T-cell (primary cell): ENCODE results near the gene ACTL8. TPM values are rescaled to one million over a fixed set of nuclear protein-coding genes. Genes with fewer than 3 reads are reported as not detected.
A peak's percentile ranks its signal among the peaks of the same experiment; 100 is the strongest.
"Not testable (repeated sequence)": the region's sequence is repeated elsewhere in the genome, so short reads cannot be mapped to it uniquely, and the experiment has no call there.

Source experiments
- ATAC-seq, 4 experiments: fragments of 200-7000 bp in 3 of 4; fragments of 150-1000 bp in 1 of 4; cut with Tn5 transposase; replicated peaks in 1 of 4; 1 replicate in 3 of 4; 2 replicates in 1 of 4; pipeline ENCODE4 v1.10.0; 2021; ENCODE audit warnings: moderate library complexity in 3 of 4, mild to moderate bottlenecking in 2 of 4, moderate number of reproducible peaks in 1 of 4
- CTCF ChIA-PET, 2 donors: fragments of 300-600 bp; sonication (Branson Sonifier 250); formaldehyde crosslinking; loops; one replicate each; lab custom pipeline; 2022; ENCODE audit warnings: antibody characterized with exemption in 2 of 2; lab: Charles Lee
- POLR2A ChIA-PET, 2 donors: fragments of 300-600 bp; sonication (Branson Sonifier 250); formaldehyde crosslinking; loops; one replicate each; lab custom pipeline; 2022; ENCODE audit warnings: antibody characterized with exemption in 2 of 2; lab: Charles Lee
- DNase-seq, 35 experiments: peaks; one replicate each; pipeline versions ENCODE4 v3.0.0 to v3.0.0-alpha.2; 2013 to 2023
- H3K27ac ChIP-seq: one replicate; pipeline ENCODE4 v1.5.1; 2013; ENCODE audit warnings: low read length
- H3K27me3 ChIP-seq, 2 experiments: replicated peaks in 1 of 2; 1 replicate in 1 of 2; 2 replicates in 1 of 2; pipeline versions ENCODE4 v1.6.1 to v1.7.0; 2013; ENCODE audit warnings: low read length in 1 of 2, mixed read lengths in 1 of 2; ENCODE audit not compliant: control insufficient read depth in 2 of 2, insufficient read depth in 2 of 2; ENCODE audit errors: extremely low read depth in 1 of 2
- H3K36me3 ChIP-seq, 2 donors: 1 replicate in 1 of 2; 2 replicates in 1 of 2; pipeline versions ENCODE4 v1.6.1 to v1.7.0; 2013; ENCODE audit warnings: low read length in 1 of 2; ENCODE audit not compliant: control insufficient read depth in 2 of 2, insufficient read depth in 1 of 2; ENCODE audit errors: extremely low read depth in 1 of 2
- H3K4me1 ChIP-seq, 2 experiments: 1 replicate in 1 of 2; 2 replicates in 1 of 2; pipeline versions ENCODE4 v1.6.1 to v1.7.0; 2013; ENCODE audit warnings: low read length in 2 of 2, mixed read lengths in 1 of 2; ENCODE audit not compliant: insufficient read depth in 2 of 2, control insufficient read depth in 1 of 2; ENCODE audit errors: extremely low read depth in 1 of 2
- H3K4me3 ChIP-seq, 2 donors: 1 replicate in 1 of 2; 2 replicates in 1 of 2; pipeline versions ENCODE4 v1.5.1 to v1.7.0; 2013; ENCODE audit warnings: mild to moderate bottlenecking in 2 of 2, low read length in 1 of 2, moderate library complexity in 1 of 2; ENCODE audit not compliant: control insufficient read depth in 1 of 2; ENCODE audit errors: extremely low read depth in 1 of 2
- H3K9me3 ChIP-seq: 2 replicates; pipeline ENCODE4 v1.7.0; 2013
- H3K27ac Mint-ChIP-seq, 2 donors: one replicate each; pipeline ENCODE4 v1.8.0; 2020 to 2021; ENCODE audit warnings: mild to moderate bottlenecking in 2 of 2, mixed read lengths in 2 of 2
- H3K27me3 Mint-ChIP-seq, 2 donors: one replicate each; pipeline ENCODE4 v1.8.0; 2021 to 2022; ENCODE audit warnings: mixed read lengths in 2 of 2
- H3K36me3 Mint-ChIP-seq: one replicate; pipeline ENCODE4 v1.8.0; 2021; ENCODE audit warnings: mixed read lengths
- H3K4me1 Mint-ChIP-seq, 3 donors: one replicate each; pipeline ENCODE4 v1.8.0; 2020 to 2022; ENCODE audit warnings: mixed read lengths in 3 of 3, mild to moderate bottlenecking in 1 of 3
- H3K4me3 Mint-ChIP-seq, 3 donors: one replicate each; pipeline ENCODE4 v1.8.0; 2020 to 2022; ENCODE audit warnings: mild to moderate bottlenecking in 3 of 3, mixed read lengths in 3 of 3, moderate library complexity in 3 of 3
- H3K9me3 Mint-ChIP-seq, 3 donors: one replicate each; pipeline ENCODE4 v1.8.0; 2020 to 2022; ENCODE audit warnings: mixed read lengths in 3 of 3
- WGBS: methylation state at CpG from one replicate; pipeline ENCODE4 v1.1.5; 2013; ENCODE audit warnings: missing lambda C conversion rate; ENCODE audit not compliant: insufficient coverage; 5-methylcytosine and 5-hydroxymethylcytosine counted together
- total RNA-seq, 35 experiments: library from RNA in 6 of 35; stranded (reverse) in 6 of 35; fragments of 120-200 nt in 1 of 35; gene quantifications; one replicate each; pipeline versions ENCODE4 v1.2.1 to v1.2.4 and lab custom pipeline; 2013 to 2026

The ACTL8 gene
- total RNA-seq, 5 donors from 2014 or later (not counting 1 experiment from before 2014, with no cell fraction given): not detected

DNA sequence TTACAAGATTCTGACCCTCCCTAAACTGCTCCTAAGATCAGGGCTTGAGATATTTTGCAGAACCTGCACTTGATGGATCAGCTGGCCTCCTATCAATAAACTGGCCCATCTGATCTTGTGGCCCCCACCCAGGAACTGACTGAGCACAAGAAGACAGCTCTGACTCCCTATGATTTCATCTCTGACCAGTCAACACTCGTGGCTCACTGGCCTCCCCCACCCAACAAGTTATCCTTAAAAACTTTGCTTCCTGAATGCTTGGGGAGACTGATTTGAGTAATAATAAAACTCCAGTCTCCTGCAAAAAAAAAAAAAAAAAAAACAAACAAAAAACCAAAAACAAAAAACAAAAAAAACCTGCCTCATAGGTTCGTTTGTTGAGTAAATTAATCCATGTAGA lies 8.9 kb upstream of the ACTL8 start:
- H3K36me3 ChIP-seq, H3K4me3 ChIP-seq, H3K4me1 Mint-ChIP-seq, H3K4me3 Mint-ChIP-seq, H3K9me3 Mint-ChIP-seq, CTCF ChIA-PET, H3K4me1 ChIP-seq, H3K27ac Mint-ChIP-seq, DNase-seq, ATAC-seq, POLR2A ChIA-PET, H3K36me3 Mint-ChIP-seq, H3K27ac ChIP-seq, H3K9me3 ChIP-seq: not testable (repeated sequence)
- WGBS: no CpG with 5 or more reads among the region's 2 CpGs
- H3K27me3 ChIP-seq: peaks cover 0 to 26% of the 10 kb centered on the region in 2 experiments
- peaks cover 5 to 11% of the 10 kb centered on the region in 2 donors for H3K27me3 Mint-ChIP-seq

DNA sequence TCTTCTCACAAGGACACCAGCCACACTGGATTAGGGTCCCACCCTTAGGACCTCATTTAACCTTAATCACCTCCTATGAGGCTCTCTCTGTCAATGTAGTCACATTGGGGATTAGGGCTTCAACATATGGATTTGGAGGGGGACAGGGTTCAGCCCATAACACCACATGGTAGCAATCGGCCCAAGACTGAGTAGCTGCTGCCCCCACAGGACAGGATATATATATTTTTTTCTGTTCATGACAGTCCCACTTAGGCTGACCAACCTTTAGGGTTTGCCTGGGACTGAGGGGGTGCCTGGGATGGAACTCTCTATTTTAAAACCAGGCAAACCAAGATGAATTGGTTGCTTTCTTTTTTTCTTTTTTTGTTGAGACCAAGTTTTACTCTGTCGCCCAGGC lies 8.2 kb upstream of the ACTL8 start:
- H3K36me3 ChIP-seq: no peaks in the 10 kb centered on the region
- H3K27ac Mint-ChIP-seq: no peak overlapping the region
- no peak overlapping the region for H3K4me3 Mint-ChIP-seq
- H3K27me3 Mint-ChIP-seq: peaks cover 4 to 11% of the 10 kb centered on the region in 2 donors
- no peak for DNase-seq
- CTCF ChIA-PET: no interaction called here
- no peaks in the 10 kb centered on the region for H3K4me1 Mint-ChIP-seq
- ATAC-seq: no peak
- H3K27me3 ChIP-seq: peaks cover 0 to 20% of the 10 kb centered on the region in 2 experiments
- H3K9me3 Mint-ChIP-seq: peaks cover 0 to 8% (median 4%) of the 10 kb centered on the region in 3 donors
- H3K4me1 ChIP-seq: no peaks in the 10 kb centered on the region
- no peaks in the 10 kb centered on the region for H3K36me3 Mint-ChIP-seq
- POLR2A ChIA-PET: no interaction called here
- 90% methylated on average over 2 of the region's 2 CpGs for WGBS
- H3K4me3 ChIP-seq: no peak overlapping the region
- H3K9me3 ChIP-seq: no peaks in the 10 kb centered on the region
- no peak overlapping the region for H3K27ac ChIP-seq

DNA sequence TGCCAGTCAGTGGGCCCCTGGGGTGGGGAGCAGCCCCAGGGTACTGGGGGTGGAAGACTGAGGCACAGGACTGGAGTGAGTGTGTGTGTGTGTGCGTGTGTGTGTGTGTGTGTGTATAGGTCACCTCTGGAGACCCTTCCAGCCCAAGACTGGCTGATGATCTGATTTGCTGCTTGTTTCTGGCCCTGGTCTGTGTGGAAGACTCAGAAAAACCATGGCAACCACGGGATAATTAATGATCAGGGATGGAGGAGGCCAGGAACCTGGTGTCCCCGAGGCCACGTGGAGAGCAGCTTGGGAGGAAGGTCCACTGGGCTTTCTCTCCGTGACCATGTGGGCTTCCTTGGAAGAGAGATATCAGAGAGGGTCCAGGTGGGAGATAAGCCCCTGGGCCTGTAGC lies 4.8 kb upstream of the ACTL8 start:
- ATAC-seq (no peak), DNase-seq (no peak)
- no peak overlapping the region for H3K4me3 Mint-ChIP-seq
- WGBS: 62% methylated on average over 5 of the region's 5 CpGs
- Histone ChIP-seq H3K36me3 (no peaks in the 10 kb centered on the region), H3K27me3 (peaks cover 0 to 2% of the 10 kb centered on the region in 2 experiments), H3K27ac (no peak overlapping the region), H3K9me3 (no peaks in the 10 kb centered on the region), H3K4me1 (no peaks in the 10 kb centered on the region), H3K4me3 (no peak overlapping the region)
- H3K27me3 Mint-ChIP-seq: peaks cover 0 to 11% of the 10 kb centered on the region in 2 donors
- H3K27ac Mint-ChIP-seq: no peak overlapping the region
- CTCF ChIA-PET: no interaction called here
- H3K36me3 Mint-ChIP-seq: no peaks in the 10 kb centered on the region
- peaks cover 12 to 22% (median 16%) of the 10 kb centered on the region in 3 donors for H3K9me3 Mint-ChIP-seq
- POLR2A ChIA-PET: no interaction called here
- no peaks in the 10 kb centered on the region for H3K4me1 Mint-ChIP-seq

DNA sequence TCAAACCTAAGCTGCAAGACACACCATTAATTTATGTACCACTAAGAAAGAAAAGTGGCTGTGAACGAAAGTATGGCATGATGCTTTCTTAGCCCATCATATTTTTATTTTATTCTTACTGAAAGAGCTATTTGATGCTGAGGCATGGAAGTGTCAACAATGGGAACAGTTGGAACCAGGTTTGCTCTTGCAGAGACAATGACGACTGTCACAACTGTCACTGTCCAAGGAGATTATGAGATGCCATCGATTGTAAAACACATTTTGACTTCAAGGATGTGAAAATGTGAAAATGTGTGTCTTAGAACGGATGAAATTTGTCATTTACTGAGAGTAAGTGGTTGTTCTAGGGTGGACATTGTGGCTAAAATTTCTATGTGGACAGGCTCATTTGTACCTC lies 2.8 kb upstream of the ACTL8 start:
- Histone ChIP-seq H3K27ac (no peak overlapping the region), H3K4me3 (no peak overlapping the region), H3K4me1 (no peaks in the 10 kb centered on the region), H3K36me3 (no peaks in the 10 kb centered on the region), H3K9me3 (no peaks in the 10 kb centered on the region), H3K27me3 (peaks cover 0 to 2% of the 10 kb centered on the region in 2 experiments)
- H3K27ac Mint-ChIP-seq: no peak overlapping the region
- ChIA-PET POLR2A (no interaction called here), CTCF (no interaction called here)
- H3K4me3 Mint-ChIP-seq: no peak overlapping the region
- peaks cover 3% of the 10 kb centered on the region for H3K36me3 Mint-ChIP-seq
- H3K4me1 Mint-ChIP-seq: no peaks in the 10 kb centered on the region
- DNase-seq: no peak
- no peak for ATAC-seq
- WGBS: 67% methylated on average over 3 of the region's 4 CpGs
- H3K9me3 Mint-ChIP-seq: peaks cover 16 to 26% (median 19%) of the 10 kb centered on the region in 3 donors
- peaks cover 0 to 11% of the 10 kb centered on the region in 2 donors for H3K27me3 Mint-ChIP-seq

DNA sequence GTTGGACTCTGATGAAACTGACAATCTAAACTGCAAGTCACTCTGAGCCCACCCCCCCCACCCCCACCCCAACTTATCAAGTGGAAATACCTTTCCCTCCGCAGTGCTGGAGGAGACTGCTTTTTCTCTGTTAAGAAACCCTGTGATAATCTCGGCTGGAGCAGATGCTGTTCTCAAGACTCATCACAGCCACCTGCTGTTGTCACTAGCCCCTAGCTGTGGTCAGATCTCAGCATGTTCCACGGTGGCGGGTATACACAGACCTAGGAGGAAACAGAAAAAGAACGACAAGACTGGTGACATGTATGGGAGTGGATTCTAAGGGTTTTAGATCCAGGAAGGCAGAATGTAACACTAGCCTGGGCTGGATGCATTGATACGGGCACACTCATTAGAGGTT lies 2.3 kb downstream of the ACTL8 start:
- no peaks in the 10 kb centered on the region for H3K27me3 Mint-ChIP-seq
- ChIA-PET POLR2A (no interaction called here), CTCF (no interaction called here)
- Histone ChIP-seq H3K4me3 (no peak overlapping the region), H3K27me3 (peaks cover 0 to 4% of the 10 kb centered on the region in 2 experiments), H3K9me3 (no peaks in the 10 kb centered on the region), H3K27ac (no peak overlapping the region), H3K36me3 (no peaks in the 10 kb centered on the region), H3K4me1 (no peaks in the 10 kb centered on the region)
- peaks cover 3% of the 10 kb centered on the region for H3K36me3 Mint-ChIP-seq
- no peaks in the 10 kb centered on the region for H3K4me1 Mint-ChIP-seq
- no peak overlapping the region for H3K4me3 Mint-ChIP-seq
- no peak for DNase-seq
- ATAC-seq: no peak
- WGBS: 91% methylated on average over 4 of the region's 6 CpGs
- peaks cover 21 to 59% (median 45%) of the 10 kb centered on the region in 3 donors for H3K9me3 Mint-ChIP-seq
- H3K27ac Mint-ChIP-seq: no peak overlapping the region

DNA sequence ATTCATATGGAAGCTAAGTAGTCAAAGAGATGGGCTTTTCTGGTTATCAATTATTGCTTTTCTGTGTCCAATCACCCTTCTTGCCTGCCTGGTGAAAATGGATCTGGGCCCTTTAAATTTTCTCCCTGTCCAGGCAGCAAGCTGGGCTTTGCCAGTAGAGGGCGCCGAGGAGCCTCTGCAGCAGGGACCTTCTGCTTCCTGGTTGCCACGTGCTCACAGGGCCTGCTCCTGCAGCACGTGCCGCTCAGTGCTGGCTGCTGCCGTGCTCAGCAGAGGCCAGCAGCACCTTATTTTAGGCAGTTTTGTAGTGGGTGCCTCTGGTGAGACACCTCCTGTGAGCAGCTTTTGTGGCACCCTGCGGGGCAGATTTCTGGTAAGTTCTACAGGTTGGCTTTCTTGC lies 4.0 kb downstream of the ACTL8 start:
- 58% methylated on average over 6 of the region's 7 CpGs for WGBS
- H3K4me1 Mint-ChIP-seq: no peaks in the 10 kb centered on the region
- Histone ChIP-seq H3K4me1 (no peaks in the 10 kb centered on the region), H3K4me3 (peak overlapping the region in 1 of 2 donors; percentile 2), H3K27ac (no peak overlapping the region), H3K9me3 (no peaks in the 10 kb centered on the region), H3K27me3 (peaks cover 0 to 12% of the 10 kb centered on the region in 2 experiments), H3K36me3 (no peaks in the 10 kb centered on the region)
- H3K4me3 Mint-ChIP-seq: no peak overlapping the region
- POLR2A ChIA-PET: no interaction called here
- peaks cover 13 to 50% (median 38%) of the 10 kb centered on the region in 3 donors for H3K9me3 Mint-ChIP-seq
- no peaks in the 10 kb centered on the region for H3K27me3 Mint-ChIP-seq
- ATAC-seq (no peak), DNase-seq (no peak)
- no peak overlapping the region for H3K27ac Mint-ChIP-seq
- CTCF ChIA-PET: no interaction called here
- H3K36me3 Mint-ChIP-seq: peaks cover 3% of the 10 kb centered on the region

DNA sequence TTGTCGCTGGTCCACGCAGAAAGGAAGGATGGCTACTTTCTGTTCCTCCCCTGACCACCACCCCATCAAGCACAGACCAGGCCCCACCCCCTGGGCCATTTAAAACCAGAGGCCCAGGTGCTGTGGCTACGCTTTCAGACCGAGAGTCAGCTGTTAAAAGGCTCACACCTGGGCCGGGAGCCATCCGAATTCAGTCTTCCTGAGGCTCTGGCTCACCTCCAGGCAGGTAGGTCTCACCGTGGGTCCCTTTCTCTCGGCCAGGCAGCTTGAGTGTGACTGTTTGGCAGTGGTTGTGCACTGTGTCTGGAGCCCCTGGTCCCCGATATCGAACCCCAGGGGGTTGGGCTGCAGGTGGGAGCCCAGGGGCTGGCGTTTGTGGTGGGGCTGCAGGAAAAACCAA lies 7.2 kb downstream of the ACTL8 start:
- no peak overlapping the region for H3K4me3 ChIP-seq
- ChIA-PET POLR2A (no interaction called here), CTCF (no interaction called here)
- no peaks in the 10 kb centered on the region for H3K9me3 ChIP-seq
- Mint-ChIP-seq H3K27me3 (peaks cover under 1 to 10% of the 10 kb centered on the region in 2 donors), H3K9me3 (peaks cover 13 to 33% (median 25%) of the 10 kb centered on the region in 3 donors), H3K27ac (no peak overlapping the region), H3K4me1 (no peaks in the 10 kb centered on the region), H3K4me3 (no peak overlapping the region), H3K36me3 (no peaks in the 10 kb centered on the region)
- 79% methylated on average over 8 of the region's 11 CpGs for WGBS
- ATAC-seq (no peak), DNase-seq (no peak)
- no peaks in the 10 kb centered on the region for H3K36me3 ChIP-seq
- H3K27me3 ChIP-seq: peaks cover 0 to 34% of the 10 kb centered on the region in 2 experiments
- H3K4me1 ChIP-seq: no peaks in the 10 kb centered on the region
- no peak overlapping the region for H3K27ac ChIP-seq
